Measurements from ENCODE around the gene PAK5.
"Not testable (repeated sequence)": the region's sequence is repeated elsewhere in the genome, so short reads cannot be mapped to it uniquely, and the experiment has no call there.

The PAK5 gene

GRCh38 chr20:9668381-9668780 is 170.5 kb downstream of the PAK5 start:
- intact Hi-C loops (cut with DNase I; ENCODE audit: low total_unique reads), result no loop called here
- no peak overlapping the region for H3K27ac ChIP-seq
- H3K4me1 ChIP-seq, result no peaks in the 10 kb centered on the region
- TF ChIP-seq CTCF (IDR thresholded peaks at IDR 0.05), result no peak
- H3K27me3 ChIP-seq, result no peaks in the 10 kb centered on the region
- no peak overlapping the region for H3K4me3 ChIP-seq
- H3K9me3 ChIP-seq, result no peaks in the 10 kb centered on the region
- H3K36me3 ChIP-seq, result no peaks in the 10 kb centered on the region
- no peak for DNase-seq

- H3K4me1 ChIP-seq, result no peaks in the 10 kb centered on the region
- H3K27me3 ChIP-seq, result no peaks in the 10 kb centered on the region
- no peaks in the 10 kb centered on the region for H3K9me3 ChIP-seq
- no peaks in the 10 kb centered on the region for H3K36me3 ChIP-seq
- TF ChIP-seq CTCF (IDR thresholded peaks at IDR 0.05), result no peak
- intact Hi-C loops (cut with DNase I; ENCODE audit: low total_unique reads), result no loop called here
- DNase-seq, result no peak
- H3K4me3 ChIP-seq, result no peak overlapping the region
- H3K27ac ChIP-seq, result no peak overlapping the region
Observed at GRCh38 chr20:9663423-9663822, 175.5 kb downstream of the PAK5 start.

- H3K4me3 ChIP-seq, result no peak overlapping the region
- no peaks in the 10 kb centered on the region for H3K4me1 ChIP-seq
- intact Hi-C loops (cut with DNase I; ENCODE audit: low total_unique reads), result no loop called here
- H3K36me3 ChIP-seq, result no peaks in the 10 kb centered on the region
- no peak for DNase-seq
- H3K27me3 ChIP-seq, result no peaks in the 10 kb centered on the region
- no peak for TF ChIP-seq CTCF (IDR thresholded peaks at IDR 0.05)
- H3K9me3 ChIP-seq, result no peaks in the 10 kb centered on the region
- H3K27ac ChIP-seq, result no peak overlapping the region
Observed at GRCh38 chr20:9660236-9660868, 178.5 kb downstream of the PAK5 start.

DNA sequence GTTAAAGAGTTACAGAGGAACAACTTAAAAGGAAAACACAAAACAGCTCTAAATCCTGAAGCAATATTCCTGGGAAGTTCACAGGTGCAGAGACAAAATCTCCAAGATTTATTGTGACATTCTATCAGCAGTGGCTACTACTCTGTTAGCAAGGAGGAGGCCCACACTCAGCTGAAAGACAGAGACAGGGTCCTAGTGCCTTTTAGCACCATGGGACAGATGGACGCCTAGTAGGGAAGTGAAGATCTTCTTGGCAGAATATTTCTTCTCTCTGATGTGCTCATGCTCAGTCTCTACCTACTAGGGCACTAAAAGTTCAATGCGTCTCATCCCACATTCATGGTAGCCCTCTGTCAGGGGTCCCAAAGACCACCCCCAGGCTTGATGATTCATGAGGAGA is 191.1 kb downstream of the PAK5 start:
- no peaks in the 10 kb centered on the region for H3K27me3 ChIP-seq
- no peak overlapping the region for H3K27ac ChIP-seq
- H3K4me1 ChIP-seq, result no peaks in the 10 kb centered on the region
- no peak overlapping the region for H3K4me3 ChIP-seq
- TF ChIP-seq CTCF (IDR thresholded peaks at IDR 0.05), result no peak
- H3K36me3 ChIP-seq, result no peaks in the 10 kb centered on the region
- H3K9me3 ChIP-seq, result no peaks in the 10 kb centered on the region
- no peak for DNase-seq
- intact Hi-C loops (cut with DNase I; ENCODE audit: low total_unique reads), result no loop called here

GRCh38 chr20:9646375-9646774 is 192.5 kb downstream of the PAK5 start:
- intact Hi-C loops (cut with DNase I; ENCODE audit: low total_unique reads), result no loop called here
- H3K27me3 ChIP-seq, result no peaks in the 10 kb centered on the region
- no peaks in the 10 kb centered on the region for H3K4me1 ChIP-seq
- H3K9me3 ChIP-seq, result no peaks in the 10 kb centered on the region
- no peak for TF ChIP-seq CTCF (IDR thresholded peaks at IDR 0.05)
- no peak for DNase-seq
- H3K36me3 ChIP-seq, result no peaks in the 10 kb centered on the region
- no peak overlapping the region for H3K4me3 ChIP-seq
- H3K27ac ChIP-seq, result no peak overlapping the region

- no peak for TF ChIP-seq CTCF (IDR thresholded peaks at IDR 0.05)
- intact Hi-C loops (cut with DNase I; ENCODE audit: low total_unique reads), result no loop called here
- no peak overlapping the region for H3K27ac ChIP-seq
- no peak overlapping the region for H3K4me3 ChIP-seq
- no peaks in the 10 kb centered on the region for H3K4me1 ChIP-seq
- H3K9me3 ChIP-seq, result no peaks in the 10 kb centered on the region
- no peaks in the 10 kb centered on the region for H3K27me3 ChIP-seq
- DNase-seq, result no peak
- H3K36me3 ChIP-seq, result no peaks in the 10 kb centered on the region
Observed at GRCh38 chr20:9642882-9643281, 196.0 kb downstream of the PAK5 start.

GRCh38 chr20:9641499-9642000 is 197.3 kb downstream of the PAK5 start:
- intact Hi-C loops (cut with DNase I; ENCODE audit: low total_unique reads); H3K4me3 ChIP-seq; DNase-seq; H3K27ac ChIP-seq; H3K27me3 ChIP-seq; H3K36me3 ChIP-seq; H3K9me3 ChIP-seq; H3K4me1 ChIP-seq: not testable (repeated sequence)

Measured in tibial artery (tissue), 4 donors.